Fibroblast of the conjunctiva (primary cell): Measurements from ENCODE around the gene KCNV2.

Source experiments
- DNase-seq: peaks from one replicate; pipeline ENCODE4 v3.0.0-alpha.2; 2010; ENCODE audit warnings: low read depth

The KCNV2 gene

GRCh38 chr9:2758898-2759510 lies 41.7 kb downstream of the KCNV2 start:
- DNase-seq = no peak

GRCh38 chr9:2761424-2761823 lies 44.1 kb downstream of the KCNV2 start:
- DNase-seq = no peak

- no peak for DNase-seq
Observed at GRCh38 chr9:2764353-2764752, 47.0 kb downstream of the KCNV2 start.

GRCh38 chr9:2765250-2765880 lies 48.1 kb downstream of the KCNV2 start:
- DNase-seq = no peak

GRCh38 chr9:2767800-2768677 lies 50.7 kb downstream of the KCNV2 start:
- no peak for DNase-seq

- DNase-seq = no peak
Observed at GRCh38 chr9:2771087-2771486, 53.8 kb downstream of the KCNV2 start.

- DNase-seq = no peak
Observed at GRCh38 chr9:2771661-2772060, 54.4 kb downstream of the KCNV2 start.

- DNase-seq = no peak
Observed at GRCh38 chr9:2777454-2777853, 60.1 kb downstream of the KCNV2 start.

GRCh38 chr9:2778816-2779215 lies 61.5 kb downstream of the KCNV2 start:
- no peak for DNase-seq
